PC-9 (cell line): ENCODE results near the gene ERBB4.

Source experiments
- CTCF ChIP-seq: fragments of 200-600 bp; sonication (generic); conservative IDR thresholded peaks from 2 replicates; pipeline ENCODE4 v1.6.1; 2017; ENCODE audit warnings: mixed run types, antibody characterized with exemption, mild to moderate bottlenecking, moderate library complexity
- EZH2 ChIP-seq: fragments of 200-600 bp; sonication (generic); IDR thresholded peaks from 2 replicates; pipeline ENCODE4 v1.8.0; 2017; ENCODE audit warnings: antibody characterized with exemption, low read depth

GRCh38 chr2:211741966-211742365 is 796.6 kb downstream of the ERBB4 start:
- TF ChIP-seq EZH2 = no peak
- no peak for TF ChIP-seq CTCF
